Stimulated activated CD4-positive, alpha-beta T cell treated with anti-CD3 and anti-CD28 coated beads, Interleukin-12 subunit alpha, Interleukin-12 subunit beta, amount 100 ng/mL, for 4 hours (primary cell): ENCODE measurements around the gene NELFB.
A peak's percentile ranks its signal among the peaks of the same experiment; 100 is the strongest.

Experiments used
- DNase-seq: peaks from one replicate; pipeline ENCODE4 v3.0.0-alpha.2; 2020

NELFB gene

GRCh38 chr9:137305060-137305797 lies 50.1 kb downstream of the NELFB start:
- peak; percentile 51 for DNase-seq

GRCh38 chr9:137305798-137306065 lies 50.6 kb downstream of the NELFB start:
- no peak for DNase-seq

GRCh38 chr9:137306066-137306849 lies 51.1 kb downstream of the NELFB start:
- no peak for DNase-seq

GRCh38 chr9:137306850-137307254 lies 51.7 kb downstream of the NELFB start:
- DNase-seq, result no peak

GRCh38 chr9:137307255-137308056 lies 52.3 kb downstream of the NELFB start:
- DNase-seq, result no peak

DNA sequence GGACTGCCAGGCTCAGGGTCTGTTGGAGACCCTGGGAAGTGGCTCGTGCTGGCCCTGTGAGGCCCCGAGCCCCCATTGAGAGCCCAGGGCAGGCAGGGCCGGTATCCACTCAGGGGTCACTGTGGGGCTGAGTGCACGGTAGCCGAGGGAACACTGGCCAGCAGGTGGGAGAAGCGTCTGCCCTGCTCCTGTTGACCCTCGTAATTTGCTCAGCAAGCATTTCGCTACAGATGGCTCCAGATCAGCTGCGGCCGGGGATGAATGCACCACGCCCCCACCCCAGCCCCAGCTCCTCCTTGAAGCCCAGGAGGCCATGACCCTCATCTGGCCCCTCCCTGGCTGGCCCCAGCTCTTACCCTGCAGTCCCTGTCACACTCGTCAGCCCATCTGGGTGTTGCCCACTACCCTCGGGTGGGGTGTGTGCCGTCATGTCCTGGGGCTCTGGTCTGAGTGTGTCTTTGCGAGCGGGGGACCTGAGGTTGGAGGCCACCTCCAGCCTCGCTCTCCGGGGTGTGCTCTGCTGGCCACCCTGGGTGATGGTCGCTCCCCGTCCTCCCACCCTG lies 53.0 kb downstream of the NELFB start:
- no peak for DNase-seq

GRCh38 chr9:137309368-137310188 lies 54.5 kb downstream of the NELFB start:
- DNase-seq, result no peak

GRCh38 chr9:137310189-137311052 lies 55.3 kb downstream of the NELFB start:
- DNase-seq, result no peak

GRCh38 chr9:137311171-137311985 lies 56.3 kb downstream of the NELFB start:
- no peak for DNase-seq

DNA sequence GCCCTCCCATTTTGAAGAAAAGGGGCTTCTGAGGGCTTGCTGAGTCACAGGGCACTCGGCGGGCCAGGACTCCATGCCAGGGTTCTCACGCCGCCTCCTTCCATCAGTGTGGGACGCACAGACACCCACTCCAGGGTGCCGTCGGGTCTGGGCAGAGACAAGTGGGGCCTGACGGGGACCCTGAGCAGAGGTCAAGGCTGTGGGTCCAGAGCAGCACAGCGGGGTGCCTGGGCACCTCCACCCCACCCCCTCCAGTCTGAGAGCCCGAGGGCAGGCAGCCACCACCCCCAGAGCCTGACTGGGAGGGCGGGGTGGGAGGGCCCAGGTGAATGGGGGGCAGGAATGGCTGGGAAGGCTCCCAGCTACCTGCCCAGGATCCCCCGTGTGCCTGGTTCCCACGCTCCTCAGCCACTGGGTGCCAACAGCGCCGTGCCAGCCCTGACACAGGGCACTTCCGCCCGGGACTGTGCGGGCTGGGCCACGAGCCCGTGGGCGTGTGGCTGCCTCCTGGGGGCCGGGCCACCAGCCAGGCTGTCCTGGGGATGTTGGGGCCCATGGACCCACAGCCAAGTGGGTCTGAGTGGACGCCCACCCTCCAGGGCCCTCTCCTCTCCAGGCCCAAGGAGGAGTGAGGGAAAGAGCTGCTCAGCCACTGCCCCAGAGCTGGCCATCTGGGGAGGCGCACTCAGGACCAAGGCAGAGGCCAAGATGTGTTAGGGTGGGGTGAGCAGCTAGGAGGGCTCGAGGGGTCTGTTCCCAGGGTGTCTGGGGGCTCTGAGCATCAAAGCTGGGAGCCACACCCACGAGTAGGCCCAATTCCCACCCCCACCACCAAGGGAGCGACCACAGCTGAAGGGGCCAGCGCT lies 57.1 kb downstream of the NELFB start:
- DNase-seq, result no peak

DNA sequence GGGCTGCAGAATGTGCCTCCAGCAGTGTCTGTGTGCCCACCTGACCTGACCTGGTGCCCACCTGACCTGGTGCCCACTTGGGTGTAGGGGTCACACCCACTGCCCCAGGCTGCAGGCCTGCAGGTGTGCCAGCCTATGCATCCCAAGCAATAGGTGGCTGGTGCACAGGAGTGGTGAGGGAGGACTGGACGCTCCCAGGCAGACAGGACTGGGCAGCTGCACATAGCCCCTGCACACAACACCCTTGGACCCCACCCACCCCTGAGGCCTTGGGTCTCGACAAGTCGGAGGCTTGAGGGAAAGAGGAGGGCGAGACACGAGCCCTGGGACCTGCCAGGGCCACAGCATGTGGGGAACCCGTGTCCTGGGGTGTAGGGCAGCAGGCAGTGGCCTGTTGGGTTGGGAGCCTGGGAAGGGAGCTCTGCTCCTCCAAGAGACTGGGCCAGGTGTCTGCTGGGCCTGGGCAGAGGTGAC lies 57.8 kb downstream of the NELFB start:
- DNase-seq, result no peak

DNA sequence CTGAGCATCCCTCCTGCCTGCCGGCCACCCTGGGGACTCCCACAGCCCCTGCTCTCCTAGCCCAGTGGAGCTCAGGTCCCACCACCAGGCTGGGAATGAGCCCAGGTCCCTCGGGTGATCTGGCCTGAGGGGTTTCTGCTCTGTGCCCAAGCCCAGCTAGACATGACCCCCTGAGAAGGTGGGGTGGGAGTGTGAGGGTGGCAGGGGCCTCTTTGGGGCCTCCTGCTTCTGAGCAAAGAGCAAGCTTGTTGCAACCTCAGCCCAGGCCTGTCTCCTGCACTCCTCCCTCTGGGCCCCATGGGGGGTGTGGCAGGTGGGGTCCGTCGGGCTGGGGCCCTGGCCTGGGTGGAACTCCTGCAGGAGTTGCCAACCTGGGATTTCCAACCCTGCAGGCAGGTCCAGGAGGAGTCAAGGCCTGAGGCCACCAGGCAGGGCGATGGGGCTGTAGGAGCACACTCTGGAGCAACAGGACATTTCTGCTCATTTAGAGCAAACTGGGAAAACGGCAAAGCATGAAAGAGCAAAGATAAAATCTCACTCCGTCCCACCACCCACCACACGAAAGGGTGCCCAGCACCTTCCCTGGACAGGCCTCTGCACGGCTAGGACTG lies 58.3 kb downstream of the NELFB start:
- DNase-seq, result no peak

- no peak for DNase-seq
Measured at GRCh38 chr9:137313956-137314560, 58.9 kb downstream of the NELFB start.

DNA sequence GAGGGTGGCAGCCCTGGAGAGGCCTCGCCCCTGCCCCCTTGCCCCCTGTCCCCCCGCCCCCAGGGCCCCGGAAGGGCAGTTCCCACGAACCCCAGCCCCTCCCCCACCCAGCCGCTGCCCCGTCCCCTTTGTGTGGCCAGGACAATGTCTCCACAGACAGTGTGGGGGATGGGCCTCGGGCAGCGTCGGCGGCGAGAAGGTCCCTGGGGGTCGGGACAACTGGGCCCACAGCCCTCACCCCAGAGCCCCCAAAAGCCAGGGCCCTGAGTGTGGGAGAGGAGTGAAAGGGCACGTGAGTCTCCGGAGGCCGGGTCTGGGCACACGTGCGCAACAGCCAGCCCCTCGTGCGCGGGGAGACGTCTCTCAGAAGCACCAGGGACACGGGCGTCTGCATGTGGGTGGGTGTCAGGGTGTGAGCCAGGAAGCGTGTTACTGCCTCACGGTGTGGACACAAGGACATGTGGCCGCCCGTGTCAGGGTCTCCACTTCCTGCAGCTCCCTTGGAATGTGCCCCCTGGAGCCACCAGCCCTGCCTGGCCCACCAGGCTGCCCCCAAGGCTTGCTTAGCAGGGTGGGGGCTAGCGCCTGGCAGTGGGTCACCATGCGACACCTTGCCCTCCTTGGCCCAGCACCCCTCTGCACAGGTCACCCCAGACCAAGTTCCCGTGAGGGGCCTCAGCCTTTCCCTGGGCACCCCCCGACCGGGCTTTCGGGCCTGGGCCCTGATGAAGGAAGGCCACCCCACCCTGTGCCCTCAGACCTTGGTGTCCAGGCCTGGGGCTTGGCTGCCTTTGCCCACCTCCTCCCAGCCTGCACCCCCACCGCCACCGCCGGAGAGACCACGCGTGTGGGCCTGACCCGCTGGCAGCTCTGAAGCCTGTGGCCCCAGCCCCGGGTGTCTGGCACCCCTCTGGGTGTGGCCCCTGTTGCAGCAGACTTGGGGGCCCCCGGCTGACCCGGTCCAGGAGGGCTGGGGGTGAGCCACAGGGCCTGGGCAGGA lies 59.7 kb downstream of the NELFB start:
- no peak for DNase-seq

DNA sequence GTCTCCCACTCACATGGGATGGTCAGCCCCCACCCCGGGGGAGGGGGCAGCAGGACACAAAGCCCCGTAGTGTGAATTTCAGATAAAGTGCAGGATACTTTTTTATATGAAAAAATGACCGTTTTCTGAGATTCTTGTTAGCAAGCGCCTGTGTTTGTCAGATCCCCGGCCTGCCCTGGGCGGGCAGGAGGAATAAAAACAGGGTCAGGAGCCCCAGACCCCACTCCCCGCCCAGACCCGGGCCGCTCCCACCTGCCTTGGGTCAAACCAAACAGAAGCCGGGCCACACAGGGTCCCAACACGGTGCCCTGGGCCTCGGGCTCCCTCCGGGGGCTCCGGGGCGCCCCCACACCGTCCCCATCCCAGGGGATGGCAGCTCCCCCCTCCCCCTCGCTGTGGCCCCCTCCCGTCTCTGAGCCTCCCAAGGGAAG lies 60.5 kb downstream of the NELFB start:
- DNase-seq, result no peak

DNA sequence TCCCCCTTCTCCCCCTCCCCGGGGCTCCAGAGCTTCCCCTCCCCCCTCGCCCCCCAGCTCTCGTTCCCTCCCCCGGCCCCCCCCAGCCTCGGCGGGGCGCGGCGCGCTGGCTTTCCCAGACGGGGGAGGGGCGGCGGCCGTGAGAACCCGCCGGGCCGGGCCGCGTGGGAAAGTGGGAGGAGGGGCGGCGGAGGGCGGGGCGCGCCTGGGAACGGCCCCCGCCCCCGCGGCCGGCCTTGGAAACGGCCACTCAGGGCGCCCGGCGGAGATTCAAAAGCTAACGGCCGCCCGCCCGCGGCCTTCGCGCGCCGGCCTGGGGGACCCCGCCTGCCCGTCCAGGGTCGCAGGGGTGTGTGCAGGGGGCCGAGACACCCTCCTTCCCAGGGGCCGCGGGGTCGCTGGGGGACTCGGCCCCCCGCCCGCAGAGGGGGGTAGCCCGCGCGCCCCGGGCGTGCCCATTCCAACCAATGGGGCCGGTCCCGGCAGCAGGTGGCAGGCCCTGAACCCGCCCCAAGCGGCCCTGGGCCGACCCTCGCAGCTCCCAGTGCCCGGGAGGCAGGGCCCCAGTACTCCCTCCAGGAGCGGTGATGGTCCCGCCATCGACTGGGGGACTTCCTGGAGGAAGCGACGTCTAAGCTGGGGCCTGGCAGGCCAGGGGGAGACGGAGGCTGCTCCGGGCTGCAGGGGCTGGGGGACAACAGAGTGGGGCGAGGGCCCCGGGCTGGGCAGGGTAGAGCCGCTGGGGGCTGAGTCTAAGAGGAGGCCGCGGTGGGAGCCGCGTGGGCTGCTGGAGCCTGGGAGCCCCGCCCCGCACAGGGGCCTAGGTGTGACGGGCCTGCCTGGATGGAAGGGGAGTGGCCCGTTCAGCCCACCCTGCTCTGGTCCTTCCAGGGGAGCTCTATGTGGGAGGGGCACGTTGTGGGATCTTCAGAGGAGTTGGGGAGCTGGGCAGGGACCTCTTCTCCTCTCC lies 61.2 kb downstream of the NELFB start:
- no peak for DNase-seq
